ENCODE results near the gene MRC2. TPM values are rescaled to one million over a fixed set of nuclear protein-coding genes. Genes with fewer than 3 reads are reported as not detected.

The MRC2 gene
- total RNA-seq, 4 donors from 2014 or later = 7.9 to 47.2 (median 14.5) TPM

DNA sequence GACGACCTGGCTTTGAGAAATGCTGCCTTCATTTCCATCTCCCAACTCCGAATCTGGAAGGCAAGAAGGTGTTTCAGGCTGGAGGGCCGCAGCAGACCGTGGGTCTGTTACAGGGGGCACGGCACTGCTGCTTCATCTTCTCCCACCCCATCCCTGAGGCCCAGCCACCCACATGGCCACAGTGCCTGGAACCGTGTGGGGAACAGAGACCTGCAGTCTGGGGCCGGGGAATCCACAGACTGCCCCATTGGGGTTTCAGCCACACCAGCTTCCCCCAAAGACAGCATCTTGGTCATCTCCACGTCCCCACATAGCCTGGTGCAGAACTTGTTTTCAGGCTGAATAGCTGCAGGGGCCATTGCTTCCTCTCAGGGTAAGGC, 74.2 kb downstream of the MRC2 start:
- no peak for DNase-seq
- Histone ChIP-seq H3K36me3 (no peaks in the 10 kb centered on the region), H3K27ac (no peak overlapping the region), H3K4me3 (no peak overlapping the region), H3K9me3 (no peaks in the 10 kb centered on the region), H3K27me3 (peaks cover 12% of the 10 kb centered on the region), H3K4me1 (peaks cover 0 to 17% (median 13%) of the 10 kb centered on the region in 4 donors)
- intact Hi-C loops (cut with DNase I; ENCODE audit: low total_unique reads) (loop anchor here (5.0 kb wide), 1 partner anchor 706 kb away; no protein-coding TSS in a partner anchor), in situ Hi-C loops (cut with MboI; ENCODE audit: low pct_ligation_motif_present in 1 of 4, low pct_unique_long_range_greater_than_20kb in 1 of 4, low sequenced_read_pairs in 3 of 4) (loop anchor here (10.0 to 25.0 kb wide), 3 partner anchors 263 to 711 kb away; partner anchors contain the start of gene TANC2 (in 1 of the 4))
- WGBS, 2 donors (ENCODE audit: low coverage in 1 of 2) = 20 to 73% methylated on average over 1 to 8 of the region's 8 CpGs
- TF ChIP-seq, protein P1, sequence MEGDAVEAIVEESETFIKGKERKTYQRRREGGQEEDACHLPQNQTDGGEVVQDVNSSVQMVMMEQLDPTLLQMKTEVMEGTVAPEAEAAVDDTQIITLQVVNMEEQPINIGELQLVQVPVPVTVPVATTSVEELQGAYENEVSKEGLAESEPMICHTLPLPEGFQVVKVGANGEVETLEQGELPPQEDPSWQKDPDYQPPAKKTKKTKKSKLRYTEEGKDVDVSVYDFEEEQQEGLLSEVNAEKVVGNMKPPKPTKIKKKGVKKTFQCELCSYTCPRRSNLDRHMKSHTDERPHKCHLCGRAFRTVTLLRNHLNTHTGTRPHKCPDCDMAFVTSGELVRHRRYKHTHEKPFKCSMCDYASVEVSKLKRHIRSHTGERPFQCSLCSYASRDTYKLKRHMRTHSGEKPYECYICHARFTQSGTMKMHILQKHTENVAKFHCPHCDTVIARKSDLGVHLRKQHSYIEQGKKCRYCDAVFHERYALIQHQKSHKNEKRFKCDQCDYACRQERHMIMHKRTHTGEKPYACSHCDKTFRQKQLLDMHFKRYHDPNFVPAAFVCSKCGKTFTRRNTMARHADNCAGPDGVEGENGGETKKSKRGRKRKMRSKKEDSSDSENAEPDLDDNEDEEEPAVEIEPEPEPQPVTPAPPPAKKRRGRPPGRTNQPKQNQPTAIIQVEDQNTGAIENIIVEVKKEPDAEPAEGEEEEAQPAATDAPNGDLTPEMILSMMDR (IDR thresholded peaks at IDR 0.05) = no peak
- no peak for TF ChIP-seq EP300 (IDR thresholded peaks at IDR 0.05; ENCODE audit: low read depth)
- no peak for TF ChIP-seq POLR2AphosphoS5 (IDR thresholded peaks at IDR 0.05)
- no peak for TF ChIP-seq POLR2A (IDR thresholded peaks at IDR 0.05)

DNA sequence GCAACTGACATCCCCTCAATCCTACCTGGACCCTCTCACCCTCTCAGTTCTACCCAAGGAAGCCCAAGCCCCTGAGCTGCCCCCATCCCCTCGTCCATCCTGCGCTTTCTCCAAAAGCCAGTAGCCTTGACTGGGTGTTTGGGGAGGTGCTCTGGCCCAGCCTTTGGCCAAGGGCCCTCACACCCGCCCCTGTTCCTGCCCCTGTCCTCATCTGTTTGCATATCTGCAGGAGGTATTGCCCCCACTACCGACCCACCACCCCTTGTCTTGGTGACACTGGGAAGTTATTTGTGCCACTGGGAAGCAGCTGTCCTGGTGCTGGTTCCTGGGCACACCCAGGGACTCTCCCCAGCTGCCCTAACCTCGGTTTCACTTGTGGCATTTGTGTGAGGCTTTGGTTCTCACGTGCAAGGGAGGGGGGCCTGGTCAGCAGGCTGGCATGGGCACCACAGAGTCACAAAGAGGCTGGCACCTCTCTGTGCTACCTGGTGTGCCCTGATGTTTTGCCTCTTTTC, 75.3 kb downstream of the MRC2 start:
- no peak overlapping the region for H3K27ac ChIP-seq
- H3K4me1 ChIP-seq = peaks cover 0 to 17% (median 13%) of the 10 kb centered on the region in 4 donors
- H3K4me3 ChIP-seq = no peak overlapping the region
- H3K9me3 ChIP-seq = no peaks in the 10 kb centered on the region
- H3K27me3 ChIP-seq = peaks cover 12% of the 10 kb centered on the region
- TF ChIP-seq EP300 (IDR thresholded peaks at IDR 0.05; ENCODE audit: low read depth) (no peak), POLR2A (IDR thresholded peaks at IDR 0.05) (no peak), POLR2AphosphoS5 (IDR thresholded peaks at IDR 0.05) (no peak)
- TF ChIP-seq, protein P1 (IDR thresholded peaks at IDR 0.05) = no peak
- no peak for DNase-seq
- WGBS, 2 donors (ENCODE audit: low coverage in 1 of 2) = 61% methylated on average over 6 of the region's 6 CpGs; no CpG with 5 or more reads in 1 of the 2 donors
- H3K36me3 ChIP-seq = no peaks in the 10 kb centered on the region
- in situ Hi-C loops (cut with MboI; ENCODE audit: low pct_ligation_motif_present in 1 of 4, low pct_unique_long_range_greater_than_20kb in 1 of 4, low sequenced_read_pairs in 3 of 4) (loop anchor here (10.0 to 25.0 kb wide), 3 partner anchors 262 to 709 kb away; partner anchors contain the start of gene TANC2 (in 1 of the 4)), intact Hi-C loops (cut with DNase I; ENCODE audit: low total_unique reads) (loop anchor here (5.0 kb wide), 1 partner anchor 704 kb away; no protein-coding TSS in a partner anchor)

DNA sequence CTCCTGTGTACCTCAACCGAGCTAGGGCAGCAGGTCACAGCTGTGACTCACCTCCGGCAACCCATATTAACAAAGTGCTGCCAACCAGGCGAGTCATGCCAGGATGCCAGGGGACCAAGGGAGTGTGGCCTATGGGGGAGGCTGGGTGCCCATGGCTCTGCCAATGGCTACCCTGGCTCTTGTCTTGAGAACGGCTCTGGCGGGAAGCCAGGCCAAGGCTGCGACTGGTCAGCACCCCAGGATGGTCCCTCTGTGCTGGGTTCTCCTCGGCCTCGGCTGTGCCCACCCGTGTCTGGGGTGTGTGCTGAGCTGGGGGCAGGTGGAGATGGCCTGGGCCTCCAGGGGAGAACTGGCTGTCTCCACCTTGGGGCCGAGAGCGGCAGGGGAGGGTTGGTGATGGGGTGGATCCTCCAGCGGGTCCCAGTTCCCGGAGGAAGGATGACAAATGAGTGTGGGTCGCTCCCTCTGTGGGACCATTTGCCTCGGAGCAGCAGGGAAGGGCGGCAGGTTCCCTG, 75.8 kb downstream of the MRC2 start:
- 23% methylated on average over 11 of the region's 16 CpGs; no CpG with 5 or more reads in 1 of the 2 donors for WGBS, 2 donors (ENCODE audit: low coverage in 1 of 2)
- no peak for DNase-seq
- TF ChIP-seq EP300 (IDR thresholded peaks at IDR 0.05; ENCODE audit: low read depth) (no peak), POLR2A (IDR thresholded peaks at IDR 0.05) (no peak)
- no peak overlapping the region for H3K27ac ChIP-seq
- no peaks in the 10 kb centered on the region for H3K9me3 ChIP-seq
- H3K27me3 ChIP-seq = peaks cover 12% of the 10 kb centered on the region
- in situ Hi-C loops (cut with MboI; ENCODE audit: low pct_ligation_motif_present in 1 of 4, low pct_unique_long_range_greater_than_20kb in 1 of 4, low sequenced_read_pairs in 3 of 4) (loop anchor here (10.0 to 25.0 kb wide), 3 partner anchors 261 to 709 kb away; partner anchors contain the start of gene TANC2 (in 1 of the 4)), intact Hi-C loops (cut with DNase I; ENCODE audit: low total_unique reads) (loop anchor here (5.0 kb wide), 1 partner anchor 704 kb away; no protein-coding TSS in a partner anchor)
- H3K4me1 ChIP-seq = peaks cover 0 to 17% (median 13%) of the 10 kb centered on the region in 4 donors
- peak overlapping the region in 2 of 4 donors; percentile 69 to 73 for H3K4me3 ChIP-seq
- H3K36me3 ChIP-seq = no peaks in the 10 kb centered on the region

DNA sequence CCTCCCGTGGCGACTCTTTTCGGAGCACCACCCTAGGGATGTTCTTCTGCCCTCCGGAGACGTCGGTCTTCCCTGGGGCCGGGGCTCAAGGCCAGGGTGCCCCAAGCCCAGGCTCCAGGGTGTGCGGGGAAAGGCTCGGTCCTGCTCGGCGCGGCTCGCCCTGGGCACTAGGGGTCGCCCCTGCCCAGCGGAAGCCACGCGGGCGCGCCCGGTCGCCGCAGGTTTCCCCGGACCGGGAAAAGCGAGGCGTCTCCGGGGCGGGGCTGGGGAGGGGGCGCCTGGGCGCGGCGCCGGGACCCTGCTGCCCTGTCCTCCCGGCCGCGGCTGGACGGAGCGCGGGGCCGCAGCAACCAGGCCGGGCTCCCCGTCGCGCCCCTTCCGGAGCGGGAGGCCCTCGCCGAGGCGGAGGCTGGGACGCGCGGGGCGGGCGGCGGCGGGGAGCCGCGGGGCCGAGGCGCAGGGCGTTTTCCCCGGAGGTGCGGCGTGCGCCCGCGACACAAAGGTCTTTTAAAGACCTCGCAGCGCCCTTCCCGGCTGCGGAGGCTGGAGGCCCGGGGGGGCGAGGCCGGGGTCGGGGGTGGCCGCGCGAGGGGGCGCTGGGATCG, 76.4 kb downstream of the MRC2 start:
- no peaks in the 10 kb centered on the region for H3K36me3 ChIP-seq
- in situ Hi-C loops (cut with MboI; ENCODE audit: low pct_ligation_motif_present in 1 of 4, low pct_unique_long_range_greater_than_20kb in 1 of 4, low sequenced_read_pairs in 3 of 4) (loop anchor here (10.0 to 25.0 kb wide), 3 partner anchors 261 to 708 kb away; partner anchors contain the start of gene TANC2 (in 1 of the 4)), intact Hi-C loops (cut with DNase I; ENCODE audit: low total_unique reads) (loop anchor here (2.0 to 5.0 kb wide), 2 partner anchors 263 to 703 kb away; partner anchors contain the start of gene TANC2)
- 1% methylated on average over 22 of the region's 80 CpGs; no CpG with 5 or more reads in 1 of the 2 donors for WGBS, 2 donors (ENCODE audit: low coverage in 1 of 2)
- peaks cover 12% of the 10 kb centered on the region for H3K27me3 ChIP-seq
- DNase-seq = peak; percentile 76
- H3K4me1 ChIP-seq = peaks cover 0 to 17% (median 13%) of the 10 kb centered on the region in 4 donors
- H3K4me3 ChIP-seq = peak overlapping the region; percentile 51 to 73 (median 68)
- peak overlapping the region; percentile 66 to 77 (median 72) for H3K27ac ChIP-seq
- H3K9me3 ChIP-seq = no peaks in the 10 kb centered on the region
- no peak for TF ChIP-seq EP300 (IDR thresholded peaks at IDR 0.05; ENCODE audit: low read depth)
- TF ChIP-seq, protein P1 (IDR thresholded peaks at IDR 0.05) = peak; percentile 58 to 91 (median 80)
- no peak for TF ChIP-seq POLR2AphosphoS5 (IDR thresholded peaks at IDR 0.05)
- no peak for TF ChIP-seq POLR2A (IDR thresholded peaks at IDR 0.05)
